Neutrophil (primary cell): ENCODE data around the gene SNX18.
A peak's percentile ranks its signal among the peaks of the same experiment; 100 is the strongest.

Experiments
- H3K27ac ChIP-seq: fragments of 200-600 bp; sonication (generic); 2 replicates; pipeline ENCODE4 v1.5.1; 2016; ENCODE audit warnings: mild to moderate bottlenecking, moderate library complexity
- H3K27me3 ChIP-seq: fragments of 200-600 bp; sonication (generic); 2 replicates; pipeline ENCODE4 v1.6.0; 2016; ENCODE audit warnings: mild to moderate bottlenecking
- H3K36me3 ChIP-seq: fragments of 200-600 bp; sonication (generic); 2 replicates; pipeline ENCODE4 v1.5.1; 2017
- H3K4me1 ChIP-seq, 2 experiments: fragments of 200-600 bp in 1 of 2; sonication (generic) in 1 of 2; 1 replicate in 1 of 2; 2 replicates in 1 of 2; pipeline versions ENCODE4 v1.5.1 to v1.6.1; 2013 to 2016; ENCODE audit warnings: low read depth in 1 of 2, low read length in 1 of 2, mild to moderate bottlenecking in 1 of 2, moderate library complexity in 1 of 2; ENCODE audit not compliant: control insufficient read depth in 1 of 2, insufficient read depth in 1 of 2
- H3K4me3 ChIP-seq, 2 experiments: fragments of 200-600 bp in 1 of 2; sonication (generic) in 1 of 2; 1 replicate in 1 of 2; 2 replicates in 1 of 2; pipeline ENCODE4 v1.5.1; 2013 to 2016; ENCODE audit warnings: low read depth in 1 of 2, low read length in 1 of 2, mild to moderate bottlenecking in 1 of 2, moderate library complexity in 1 of 2
- H3K9me3 ChIP-seq: fragments of 200-600 bp; sonication (generic); 2 replicates; pipeline ENCODE4 v1.5.1; 2016
- CTCF ChIP-seq: fragments of 200-600 bp; sonication (generic); IDR thresholded peaks from 2 replicates; pipeline ENCODE4 v1.5.1; 2016; ENCODE audit warnings: antibody characterized with exemption

SNX18 gene

GRCh38 chr5:54586336-54586735 is 68.8 kb downstream of the SNX18 start:
- no peaks in the 10 kb centered on the region for H3K27me3 ChIP-seq
- H3K27ac ChIP-seq, result no peak overlapping the region
- no peak overlapping the region for H3K4me3 ChIP-seq
- TF ChIP-seq CTCF, result no peak
- H3K9me3 ChIP-seq, result no peaks in the 10 kb centered on the region
- H3K36me3 ChIP-seq, result no peaks in the 10 kb centered on the region
- H3K4me1 ChIP-seq, result peaks cover 33 to 36% of the 10 kb centered on the region in 2 experiments

- Histone ChIP-seq H3K36me3 (no peaks in the 10 kb centered on the region), H3K27ac (peak overlapping the region; percentile 91), H3K4me1 (peaks cover 37 to 45% of the 10 kb centered on the region in 2 experiments), H3K4me3 (peak overlapping the region; percentile 57), H3K27me3 (no peaks in the 10 kb centered on the region), H3K9me3 (no peaks in the 10 kb centered on the region)
- TF ChIP-seq CTCF, result no peak
Observed at GRCh38 chr5:54589786-54590185, 72.2 kb downstream of the SNX18 start.

- H3K27me3 ChIP-seq, result no peaks in the 10 kb centered on the region
- peaks cover 37 to 45% of the 10 kb centered on the region in 2 experiments for H3K4me1 ChIP-seq
- H3K27ac ChIP-seq, result peak overlapping the region; percentile 91
- H3K9me3 ChIP-seq, result no peaks in the 10 kb centered on the region
- H3K4me3 ChIP-seq, result peak overlapping the region; percentile 57
- no peak for TF ChIP-seq CTCF
- no peaks in the 10 kb centered on the region for H3K36me3 ChIP-seq
Observed at GRCh38 chr5:54590824-54591223, 73.3 kb downstream of the SNX18 start.

- no peak overlapping the region for H3K27ac ChIP-seq
- H3K36me3 ChIP-seq, result no peaks in the 10 kb centered on the region
- no peaks in the 10 kb centered on the region for H3K9me3 ChIP-seq
- no peaks in the 10 kb centered on the region for H3K27me3 ChIP-seq
- TF ChIP-seq CTCF, result no peak
- no peak overlapping the region for H3K4me3 ChIP-seq
- peaks cover 37 to 41% of the 10 kb centered on the region in 2 experiments for H3K4me1 ChIP-seq
Observed at GRCh38 chr5:54593779-54594178, 76.2 kb downstream of the SNX18 start.

GRCh38 chr5:54594181-54594580 is 76.6 kb downstream of the SNX18 start:
- Histone ChIP-seq H3K9me3 (no peaks in the 10 kb centered on the region), H3K36me3 (no peaks in the 10 kb centered on the region), H3K4me1 (peaks cover 33 to 37% of the 10 kb centered on the region in 2 experiments), H3K27ac (no peak overlapping the region), H3K27me3 (no peaks in the 10 kb centered on the region), H3K4me3 (no peak overlapping the region)
- no peak for TF ChIP-seq CTCF

GRCh38 chr5:54595721-54596120 is 78.2 kb downstream of the SNX18 start:
- Histone ChIP-seq H3K27ac (no peak overlapping the region), H3K36me3 (no peaks in the 10 kb centered on the region)

More at GRCh38 chr5:54595721-54596120, 78.2 kb downstream of the SNX18 start:
- no peak for TF ChIP-seq CTCF
- Histone ChIP-seq H3K4me1 (peaks cover 21 to 24% of the 10 kb centered on the region in 2 experiments), H3K27me3 (no peaks in the 10 kb centered on the region), H3K9me3 (no peaks in the 10 kb centered on the region), H3K4me3 (no peak overlapping the region)
